Fibroblast of lung (primary cell): ENCODE data around the gene SLMAP. TPM values are rescaled to one million over a fixed set of nuclear protein-coding genes. Genes with fewer than 3 reads are reported as not detected.
A peak's percentile ranks its signal among the peaks of the same experiment; 100 is the strongest.

Experiments used
- DNase-seq, 2 donors: peaks; one replicate each; pipeline versions ENCODE4 v3.0.0 to v3.0.0-alpha.2; 2010; ENCODE audit warnings: low read depth in 2 of 2
- H2AFZ ChIP-seq: 2 replicates; pipeline ENCODE4 v1.5.1; 2012; ENCODE audit warnings: low read length, control low read depth, inconsistent platforms
- H3K27ac ChIP-seq: 2 replicates; pipeline ENCODE4 v1.5.1; 2011; ENCODE audit warnings: low read length, control low read depth; ENCODE audit not compliant: insufficient read depth
- H3K27me3 ChIP-seq: 2 replicates; pipeline ENCODE4 v1.5.1; 2011; ENCODE audit warnings: mild to moderate bottlenecking, low read length; ENCODE audit not compliant: control insufficient read depth, insufficient read depth
- H3K36me3 ChIP-seq: 2 replicates; pipeline ENCODE4 v1.5.1; 2011; ENCODE audit warnings: low read length; ENCODE audit not compliant: control insufficient read depth, insufficient read depth
- H3K4me1 ChIP-seq: 2 replicates; pipeline ENCODE4 v1.5.1; 2011; ENCODE audit warnings: low read length; ENCODE audit not compliant: control insufficient read depth, insufficient read depth; ENCODE audit errors: extremely low read depth
- H3K4me2 ChIP-seq: 2 replicates; pipeline ENCODE4 v1.5.1; 2011; ENCODE audit warnings: low read length, control low read depth; ENCODE audit not compliant: insufficient read depth; ENCODE audit errors: extremely low read depth
- H3K4me3 ChIP-seq, 4 experiments: fragments of 200-600 bp in 1 of 4; sonication (generic) in 1 of 4; replicated peaks in 1 of 4; 2 replicates each; pipeline ENCODE4 v1.5.1; 2011 to 2016; ENCODE audit warnings: low read length in 4 of 4, low read depth in 3 of 4, mild to moderate bottlenecking in 3 of 4, control low read depth in 2 of 4, inconsistent platforms in 1 of 4, mixed read lengths in 1 of 4; ENCODE audit not compliant: insufficient read depth in 1 of 4; ENCODE audit errors: control extremely low read depth in 1 of 4
- H3K79me2 ChIP-seq: 2 replicates; pipeline ENCODE4 v1.5.1; 2012; ENCODE audit warnings: mild to moderate bottlenecking, low read length, inconsistent platforms; ENCODE audit not compliant: control insufficient read depth, insufficient read depth
- H3K9ac ChIP-seq: 2 replicates; pipeline ENCODE4 v1.5.1; 2011; ENCODE audit warnings: mild to moderate bottlenecking, low read length, control low read depth; ENCODE audit not compliant: insufficient read depth
- H3K9me3 ChIP-seq: 2 replicates; pipeline ENCODE4 v1.5.1; 2012; ENCODE audit warnings: low read depth, low read length; ENCODE audit not compliant: control insufficient read depth, insufficient read depth
- H4K20me1 ChIP-seq: 2 replicates; pipeline ENCODE4 v1.5.1; 2011; ENCODE audit warnings: low read length; ENCODE audit not compliant: control insufficient read depth, insufficient read depth; ENCODE audit errors: extremely low read depth
- CTCF ChIP-seq, 2 donors: IDR thresholded peaks in 1 of 2; conservative IDR thresholded peaks in 1 of 2; 1 replicate in 1 of 2; 2 replicates in 1 of 2; pipeline ENCODE4 v1.5.1; 2011 to 2012; ENCODE audit warnings: low read length in 2 of 2, control low read depth in 1 of 2, inconsistent platforms in 1 of 2, low read depth in 1 of 2, mild to moderate bottlenecking in 1 of 2
- EZH2 ChIP-seq: IDR thresholded peaks from 2 replicates; pipeline ENCODE4 v1.5.1; 2012; ENCODE audit warnings: low read length, control low read depth, mild to moderate bottlenecking; ENCODE audit errors: missing control alignments
- polyA plus RNA-seq, 2 donors: library from polyadenylated mRNA; depleted of rRNA in 1 of 2; stranded (reverse) in 1 of 2; unstranded in 1 of 2; fragments of >200 nt; gene quantifications; 2 replicates each; pipeline ENCODE4 v1.2.1, GENCODE V29; 2011 to 2012; ENCODE audit warnings: missing spikeins in 1 of 2
- total RNA-seq: library from RNA; depleted of rRNA; stranded (reverse); fragments of >200 nt; gene quantifications from 2 replicates; pipeline ENCODE4 v1.2.1, GENCODE V29; 2014

Gene SLMAP
- total and polyA plus RNA-seq, 2 donors (not counting 1 experiment from before 2014, with no cell fraction given), result 35.3 to 55.5 TPM

- DNase-seq, result peak; percentile 62 to 74
- Histone ChIP-seq H3K4me2 (peak overlapping the region; percentile 89), H3K4me3 (peak overlapping the region; percentile 76 to 92 (median 80)), H3K36me3 (peaks cover 2% of the 10 kb centered on the region), H3K27ac (peak overlapping the region; percentile 94), H3K9me3 (no peaks in the 10 kb centered on the region), H4K20me1 (peaks cover 5% of the 10 kb centered on the region), H3K9ac (peak overlapping the region; percentile 83), H3K27me3 (no peaks in the 10 kb centered on the region), H3K79me2 (peaks cover 51% of the 10 kb centered on the region), H3K4me1 (peaks cover 2% of the 10 kb centered on the region), H2AFZ (peak overlapping the region; percentile 92)
- TF ChIP-seq CTCF (conservative IDR thresholded peaks at IDR 0.05 in 1 of 2, IDR thresholded peaks at IDR 0.05 in 1 of 2; ENCODE audit: low read depth in 1 of 2, low read length in 2 of 2), result no peak
Measured at GRCh38 chr3:57756528-57757401, 656 bp downstream of the SLMAP start.

- DNase-seq, result peak; percentile 26 to 47
- Histone ChIP-seq H3K9ac (no peak overlapping the region), H3K4me2 (peak overlapping the region; percentile 89), H3K36me3 (peaks cover 2% of the 10 kb centered on the region), H3K27me3 (no peaks in the 10 kb centered on the region), H3K27ac (peak overlapping the region; percentile 22), H4K20me1 (peaks cover 5% of the 10 kb centered on the region), H3K79me2 (peaks cover 54% of the 10 kb centered on the region), H2AFZ (no peak overlapping the region), H3K4me3 (peak overlapping the region; percentile 76 to 89 (median 80)), H3K4me1 (peaks cover 2% of the 10 kb centered on the region), H3K9me3 (no peaks in the 10 kb centered on the region)
- no peak for TF ChIP-seq EZH2
- no peak for TF ChIP-seq CTCF (conservative IDR thresholded peaks at IDR 0.05 in 1 of 2, IDR thresholded peaks at IDR 0.05 in 1 of 2; ENCODE audit: low read depth in 1 of 2, low read length in 2 of 2)
Measured at GRCh38 chr3:57757642-57758297, 1.7 kb downstream of the SLMAP start.

GRCh38 chr3:57758686-57759085 lies 2.6 kb downstream of the SLMAP start:
- peak overlapping the region; percentile 76 to 89 (median 80) for H3K4me3 ChIP-seq
- peaks cover 5% of the 10 kb centered on the region for H4K20me1 ChIP-seq
- peaks cover 62% of the 10 kb centered on the region for H3K79me2 ChIP-seq
- peak overlapping the region; percentile 89 for H3K4me2 ChIP-seq
- peak overlapping the region; percentile 5 for H3K9ac ChIP-seq
- no peaks in the 10 kb centered on the region for H3K9me3 ChIP-seq
- DNase-seq, result peak; percentile 26 to 29
- H3K36me3 ChIP-seq, result peaks cover 2% of the 10 kb centered on the region
- no peaks in the 10 kb centered on the region for H3K27me3 ChIP-seq
- peaks cover 2% of the 10 kb centered on the region for H3K4me1 ChIP-seq
- no peak overlapping the region for H2AFZ ChIP-seq
- no peak overlapping the region for H3K27ac ChIP-seq
- no peak for TF ChIP-seq EZH2
- no peak for TF ChIP-seq CTCF (conservative IDR thresholded peaks at IDR 0.05 in 1 of 2, IDR thresholded peaks at IDR 0.05 in 1 of 2; ENCODE audit: low read depth in 1 of 2, low read length in 2 of 2)
